Measurements from ENCODE around the gene RERE. TPM values are rescaled to one million over a fixed set of nuclear protein-coding genes. Genes with fewer than 3 reads are reported as not detected.
A peak's percentile ranks its signal among the peaks of the same experiment; 100 is the strongest.
"Not testable (repeated sequence)": the region's sequence is repeated elsewhere in the genome, so short reads cannot be mapped to it uniquely, and the experiment has no call there.

RERE gene
- total RNA-seq, 1 donor from 2014 or later, result 114 TPM

DNA sequence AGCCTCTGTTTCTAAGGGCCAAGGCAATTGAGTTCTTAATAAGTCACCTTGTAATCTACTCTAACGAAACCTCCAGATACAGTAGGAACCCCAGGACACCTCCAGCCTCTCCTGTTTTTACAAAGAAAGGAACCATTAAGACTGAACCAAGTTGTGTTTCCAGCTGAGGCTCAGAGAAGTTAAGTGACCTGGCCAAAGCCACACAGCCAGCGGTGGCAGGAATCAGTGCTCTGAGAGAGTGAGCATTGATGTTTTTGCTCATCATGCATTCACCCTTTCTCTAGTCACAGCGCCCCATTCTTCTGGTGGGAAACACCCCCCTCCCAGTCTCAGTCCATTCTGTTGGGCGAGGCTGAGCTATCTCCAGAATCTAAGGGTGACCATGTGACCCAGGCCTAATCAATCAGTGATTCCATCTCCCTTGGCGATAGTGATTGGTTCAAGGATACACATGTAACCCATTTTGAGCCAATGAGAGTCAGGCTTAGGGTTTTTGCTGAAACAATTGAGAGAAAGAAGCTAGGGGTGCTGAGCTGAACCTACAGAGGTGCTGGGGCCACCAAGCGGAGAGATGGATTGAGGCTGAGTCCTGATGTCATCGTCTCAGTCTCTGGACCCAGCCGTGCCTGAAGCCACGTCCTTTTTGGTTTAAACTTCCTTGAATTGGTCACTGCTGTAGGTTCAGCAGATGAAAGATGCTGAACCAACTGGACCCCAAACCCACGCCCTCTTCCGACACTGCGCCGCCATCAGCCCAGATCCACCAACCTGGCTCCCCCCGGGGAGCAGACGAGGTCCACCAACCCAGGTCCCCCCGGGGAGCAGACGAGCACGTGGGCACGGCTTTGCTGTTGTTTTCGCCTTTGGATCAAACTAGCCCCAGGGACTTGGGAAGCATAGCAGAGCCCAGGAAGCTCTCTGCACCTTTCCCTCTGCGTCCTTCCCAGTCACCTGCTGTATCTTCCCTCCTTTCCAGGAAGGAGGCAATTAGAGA, 28.0 kb upstream of the RERE start:
- DNase-seq (no peak), ATAC-seq (ENCODE audit: poor library complexity) (no peak)
- intact Hi-C loops (cut with DNase I), result loop anchor here (10.0 kb wide), 2 partner anchors 121 to 281 kb away; no protein-coding TSS in a partner anchor

GRCh38 chr1:8844501-8845006, 27.1 kb upstream of the RERE start:
- peak; percentile 25 for ATAC-seq (ENCODE audit: poor library complexity)
- no peak for DNase-seq
- intact Hi-C loops (cut with DNase I), result loop anchor here (10.0 kb wide), 2 partner anchors 120 to 280 kb away; no protein-coding TSS in a partner anchor

GRCh38 chr1:8841395-8841794, 24.0 kb upstream of the RERE start:
- DNase-seq, result no peak
- ATAC-seq (ENCODE audit: poor library complexity), result no peak
- intact Hi-C loops (cut with DNase I), result loop anchor here (10.0 kb wide), 2 partner anchors 117 to 277 kb away; no protein-coding TSS in a partner anchor

DNA sequence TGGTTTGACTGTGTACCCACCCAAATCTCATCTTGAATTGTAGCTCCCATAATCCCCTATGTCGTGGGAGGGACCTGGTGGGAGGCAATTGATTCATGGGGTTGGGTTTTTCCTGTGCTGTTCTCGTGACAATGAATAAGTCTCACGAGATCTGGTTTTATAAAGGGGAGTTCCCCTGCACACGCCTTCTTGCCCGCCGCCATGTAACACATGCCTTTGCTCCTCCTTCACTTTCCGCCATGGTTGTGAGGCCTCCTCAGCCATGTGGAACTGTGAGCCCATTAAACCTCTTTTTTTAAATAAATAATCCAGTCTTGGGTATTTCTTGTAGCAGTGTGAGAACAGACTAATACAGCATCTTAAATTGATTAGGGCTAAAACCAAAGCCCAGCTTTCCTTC, 22.6 kb upstream of the RERE start:
- intact Hi-C loops (cut with DNase I), result loop anchor here (10.0 kb wide), 2 partner anchors 115 to 275 kb away; no protein-coding TSS in a partner anchor
- DNase-seq (no peak), ATAC-seq (ENCODE audit: poor library complexity) (no peak)

GRCh38 chr1:8835941-8836643, 18.7 kb upstream of the RERE start:
- ATAC-seq (ENCODE audit: poor library complexity), result no peak
- intact Hi-C loops (cut with DNase I), result no loop called here
- DNase-seq, result no peak

DNA sequence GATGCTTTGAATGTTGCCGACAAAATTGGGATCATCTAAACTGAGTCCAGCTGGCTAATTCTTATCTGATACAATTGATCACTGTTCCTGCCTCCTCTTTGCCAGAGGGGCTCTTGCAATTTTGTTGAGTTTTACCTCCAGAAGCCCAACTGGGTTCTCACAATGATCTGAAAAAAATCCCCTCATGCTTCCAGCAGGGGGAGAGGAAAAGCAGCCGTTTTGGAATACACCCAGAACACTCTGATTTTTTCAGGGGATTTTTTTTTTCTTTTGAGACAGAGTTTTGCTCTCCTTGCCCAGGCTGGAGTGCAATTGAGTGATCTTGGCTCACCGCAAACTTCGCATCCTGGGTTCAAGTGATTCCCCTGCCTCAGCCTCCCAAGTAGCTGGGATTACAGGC, 13.9 kb upstream of the RERE start:
- intact Hi-C loops (cut with DNase I), result no loop called here
- no peak for DNase-seq
- ATAC-seq (ENCODE audit: poor library complexity), result no peak

- DNase-seq; ATAC-seq (ENCODE audit: poor library complexity); intact Hi-C loops (cut with DNase I): not testable (repeated sequence)
Measured at GRCh38 chr1:8830732-8831131, 13.3 kb upstream of the RERE start.

GRCh38 chr1:8825985-8826481, 8.6 kb upstream of the RERE start:
- ATAC-seq (ENCODE audit: poor library complexity), result peak; percentile 32
- intact Hi-C loops (cut with DNase I), result no loop called here
- peak; percentile 50 for DNase-seq

DNA sequence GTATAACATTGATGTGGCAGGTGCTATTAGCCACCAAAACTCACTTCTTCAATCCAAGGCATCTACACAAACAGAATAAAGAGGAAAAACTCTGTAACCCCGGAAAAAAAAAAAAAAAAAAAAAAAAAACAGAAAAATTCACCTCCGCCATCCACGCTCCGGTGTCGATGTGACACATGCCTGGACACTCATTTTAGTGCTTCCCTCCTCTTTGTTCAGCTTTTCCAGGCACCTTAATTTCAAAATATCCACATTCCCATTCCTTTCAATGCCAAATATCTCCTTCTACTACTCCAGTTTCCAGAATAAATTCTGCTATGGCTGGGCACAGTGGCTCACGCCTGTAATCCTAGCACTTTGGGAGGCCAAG, 5.8 kb upstream of the RERE start:
- intact Hi-C loops (cut with DNase I), result no loop called here
- DNase-seq, result no peak
- no peak for ATAC-seq (ENCODE audit: poor library complexity)

DNA sequence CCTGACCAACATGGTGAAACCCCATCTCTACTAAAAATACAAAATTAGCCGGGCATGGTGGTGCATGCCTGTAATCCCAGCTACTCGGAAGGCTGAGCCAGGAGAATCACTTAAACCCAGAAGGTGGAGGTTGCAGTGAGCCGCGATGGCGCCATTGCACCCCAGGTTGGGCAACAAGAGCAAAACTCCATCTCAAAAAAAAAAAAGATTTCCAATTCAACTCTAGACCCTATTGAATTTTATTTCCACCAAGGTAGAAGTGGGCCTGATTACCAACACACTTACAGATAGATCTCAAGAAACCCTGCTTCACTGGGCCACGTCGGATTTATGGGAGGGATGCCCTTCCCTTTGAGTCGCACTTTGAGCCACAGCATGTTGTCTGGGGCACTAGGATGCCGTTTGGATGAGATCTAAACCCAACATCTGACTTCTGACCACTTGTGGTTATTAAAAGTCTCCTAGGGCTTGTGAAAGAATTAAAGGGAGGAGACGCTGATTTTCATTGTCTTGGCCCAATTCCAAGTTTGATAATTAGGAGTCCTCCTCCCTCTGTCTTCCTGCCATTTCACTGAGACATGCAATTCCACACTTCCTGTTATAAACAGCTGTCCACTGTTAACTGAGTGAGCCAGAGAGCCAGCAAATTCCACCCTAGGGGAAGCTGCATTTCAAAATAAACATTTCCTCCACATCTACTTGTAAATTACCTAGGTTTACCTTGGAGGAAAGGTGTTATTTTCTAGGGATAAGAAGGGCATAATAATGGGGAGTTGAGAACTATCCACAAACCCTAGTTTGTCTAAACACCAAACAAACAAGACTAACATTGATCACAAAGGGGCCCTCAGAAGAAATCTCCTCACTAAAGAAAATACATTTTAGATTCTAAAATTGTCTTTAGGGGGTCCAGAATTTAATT, 5.2 kb upstream of the RERE start:
- intact Hi-C loops (cut with DNase I), result no loop called here
- no peak for DNase-seq
- peak; percentile 76 for ATAC-seq (ENCODE audit: poor library complexity)

DNA sequence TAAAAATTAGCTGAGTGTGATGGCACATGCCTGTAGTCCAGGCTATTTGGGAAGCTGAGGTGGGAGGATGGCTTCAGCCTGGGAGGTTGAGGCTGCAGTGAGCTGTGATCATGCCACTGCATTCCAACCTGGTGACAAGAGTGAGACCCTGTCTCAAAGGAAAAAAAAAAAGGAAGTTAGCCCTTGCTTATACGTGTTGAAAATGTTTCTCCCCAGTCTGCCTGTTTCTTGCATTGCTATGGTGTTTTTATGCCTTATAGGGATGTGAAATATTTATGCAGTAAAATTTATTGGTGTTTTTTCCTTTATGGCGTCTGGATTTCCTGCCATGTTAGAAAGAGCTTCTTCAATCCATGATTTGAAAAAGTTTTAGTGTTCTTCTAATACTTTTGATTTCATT, 3.6 kb upstream of the RERE start:
- intact Hi-C loops (cut with DNase I), result no loop called here
- no peak for ATAC-seq (ENCODE audit: poor library complexity)
- DNase-seq, result no peak

DNA sequence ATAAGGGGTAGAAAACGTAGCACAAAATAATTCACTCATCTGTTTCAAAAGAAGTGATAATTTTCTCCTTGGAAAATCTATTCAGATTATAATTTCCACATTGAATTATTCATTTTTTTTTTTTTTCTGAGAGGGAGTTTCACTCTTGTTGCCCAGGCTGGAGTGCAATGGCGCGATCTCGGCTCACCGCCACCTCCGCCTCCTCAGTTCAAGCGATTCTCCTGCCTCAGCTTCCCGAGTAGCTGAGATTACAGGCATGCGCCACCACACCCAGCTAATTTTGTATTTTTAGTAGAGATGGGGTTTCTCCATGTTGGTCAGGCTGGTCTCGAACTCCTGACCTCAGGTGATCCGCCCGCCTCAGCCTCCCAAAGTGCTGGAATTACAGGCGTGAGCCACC, 1.3 kb upstream of the RERE start:
- ATAC-seq (ENCODE audit: poor library complexity); intact Hi-C loops (cut with DNase I); DNase-seq: not testable (repeated sequence)

DNA sequence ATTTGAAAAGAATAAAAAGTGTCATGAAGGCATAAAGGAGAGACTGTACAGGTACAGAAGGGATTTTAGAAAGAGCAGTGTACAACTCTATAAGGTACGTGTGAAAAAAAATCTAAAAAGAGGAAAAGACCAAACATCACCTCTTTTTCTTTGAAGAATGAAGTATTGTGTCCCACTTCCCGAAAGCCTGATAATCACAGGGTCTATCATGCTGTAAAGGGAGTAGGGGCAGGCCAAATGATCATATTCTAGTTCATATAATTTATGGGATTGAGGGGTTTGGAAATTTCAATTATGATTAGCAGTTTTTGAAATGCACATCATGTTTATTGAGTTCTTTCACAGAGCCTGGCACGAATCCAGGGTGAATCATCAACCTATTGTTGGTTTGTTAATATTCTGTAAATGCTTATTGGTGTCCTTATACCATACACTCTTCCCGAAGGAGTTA, 910 bp upstream of the RERE start:
- DNase-seq (no peak), ATAC-seq (ENCODE audit: poor library complexity) (no peak)
- intact Hi-C loops (cut with DNase I), result no loop called here

- ATAC-seq (ENCODE audit: poor library complexity), result peak; percentile 50
- peak; percentile 52 for DNase-seq
- intact Hi-C loops (cut with DNase I), result no loop called here
Measured at GRCh38 chr1:8816831-8817411, 519 bp downstream of the RERE start.

DNA sequence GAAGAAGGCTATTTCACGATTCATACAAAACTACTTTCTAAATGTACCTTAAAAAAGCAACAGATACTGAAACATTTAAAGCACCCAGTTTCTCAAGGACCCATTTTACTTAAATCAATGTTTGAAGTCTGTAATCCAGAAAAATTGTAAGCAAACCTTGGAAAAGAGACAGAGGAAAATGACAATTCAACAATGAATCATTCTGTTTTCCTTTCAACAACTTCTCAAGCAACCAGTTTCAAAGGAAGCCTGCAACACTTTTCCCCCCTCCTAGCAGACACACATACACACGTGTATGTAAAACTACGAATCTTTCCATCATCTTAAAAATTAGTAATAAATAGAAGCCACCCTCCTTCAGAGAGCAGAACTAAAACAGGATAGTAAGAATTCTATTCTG, 1.2 kb downstream of the RERE start:
- ATAC-seq (ENCODE audit: poor library complexity) (no peak), DNase-seq (no peak)
- intact Hi-C loops (cut with DNase I), result no loop called here

DNA sequence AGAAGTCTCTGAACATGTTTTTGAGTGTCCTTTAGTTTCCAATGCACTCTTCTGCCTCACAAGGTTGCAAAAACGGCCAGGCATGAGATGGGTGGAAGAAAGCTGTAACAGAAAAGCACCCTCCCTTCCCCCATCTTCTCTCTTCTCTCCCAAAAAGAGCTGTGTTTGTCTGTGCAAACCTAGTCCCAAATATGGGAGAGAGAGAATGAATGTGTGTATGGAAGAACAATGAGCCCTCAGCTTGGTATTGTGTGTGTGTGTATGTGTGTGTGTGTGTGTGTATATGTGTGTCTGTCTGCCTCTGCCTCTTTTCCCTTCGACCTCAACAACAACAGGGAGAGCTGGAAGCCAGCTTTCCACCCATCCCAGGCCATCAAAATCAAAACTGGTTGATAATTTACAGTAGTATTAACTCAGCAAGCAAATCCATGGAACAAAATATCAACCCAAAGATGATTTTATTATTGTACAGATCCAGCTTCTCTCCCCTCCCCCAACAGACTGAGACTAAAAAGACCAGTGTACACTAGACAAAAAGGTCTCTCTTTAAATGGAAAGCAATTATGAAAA, 1.8 kb downstream of the RERE start:
- DNase-seq (no peak), ATAC-seq (ENCODE audit: poor library complexity) (no peak)
- intact Hi-C loops (cut with DNase I), result no loop called here

DNA sequence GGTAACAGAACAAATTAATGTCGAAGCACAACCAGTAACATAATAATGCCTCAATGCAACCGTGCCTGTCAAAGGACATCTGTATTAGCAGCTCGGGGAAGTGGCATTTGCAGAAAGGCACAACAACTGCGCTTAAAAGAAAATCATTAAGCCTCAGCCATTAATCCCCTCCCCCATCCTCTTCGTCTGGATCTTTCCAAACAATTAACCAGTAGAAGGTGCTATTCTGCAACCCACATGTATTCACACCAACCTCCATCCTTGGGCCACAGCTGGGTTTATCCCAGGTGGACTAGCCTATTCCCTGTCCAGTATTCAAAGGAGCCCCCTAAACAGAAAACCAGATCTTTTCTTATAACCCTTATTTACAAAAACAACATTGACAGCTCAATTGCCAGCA, 2.6 kb downstream of the RERE start:
- intact Hi-C loops (cut with DNase I), result no loop called here
- DNase-seq, result no peak

GRCh38 chr1:8813991-8814390, 3.4 kb downstream of the RERE start:
- no peak for DNase-seq
- ATAC-seq (ENCODE audit: poor library complexity), result no peak
- intact Hi-C loops (cut with DNase I), result no loop called here

More for the DNA sequence above, 2.6 kb downstream of the RERE start:
- no peak for ATAC-seq (ENCODE audit: poor library complexity)
